NCI-H146 treated with DMSO at 0.1 percent for 48 hours (cell line): ENCODE measurements around the gene PLVAP.

Experiments used
- DNase-seq: peaks from one replicate; lab custom pipeline; 2025; ENCODE audit not compliant: unreplicated experiment; lab: John Stamatoyannopoulos, UW

Gene PLVAP, protein sequence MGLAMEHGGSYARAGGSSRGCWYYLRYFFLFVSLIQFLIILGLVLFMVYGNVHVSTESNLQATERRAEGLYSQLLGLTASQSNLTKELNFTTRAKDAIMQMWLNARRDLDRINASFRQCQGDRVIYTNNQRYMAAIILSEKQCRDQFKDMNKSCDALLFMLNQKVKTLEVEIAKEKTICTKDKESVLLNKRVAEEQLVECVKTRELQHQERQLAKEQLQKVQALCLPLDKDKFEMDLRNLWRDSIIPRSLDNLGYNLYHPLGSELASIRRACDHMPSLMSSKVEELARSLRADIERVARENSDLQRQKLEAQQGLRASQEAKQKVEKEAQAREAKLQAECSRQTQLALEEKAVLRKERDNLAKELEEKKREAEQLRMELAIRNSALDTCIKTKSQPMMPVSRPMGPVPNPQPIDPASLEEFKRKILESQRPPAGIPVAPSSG

DNA sequence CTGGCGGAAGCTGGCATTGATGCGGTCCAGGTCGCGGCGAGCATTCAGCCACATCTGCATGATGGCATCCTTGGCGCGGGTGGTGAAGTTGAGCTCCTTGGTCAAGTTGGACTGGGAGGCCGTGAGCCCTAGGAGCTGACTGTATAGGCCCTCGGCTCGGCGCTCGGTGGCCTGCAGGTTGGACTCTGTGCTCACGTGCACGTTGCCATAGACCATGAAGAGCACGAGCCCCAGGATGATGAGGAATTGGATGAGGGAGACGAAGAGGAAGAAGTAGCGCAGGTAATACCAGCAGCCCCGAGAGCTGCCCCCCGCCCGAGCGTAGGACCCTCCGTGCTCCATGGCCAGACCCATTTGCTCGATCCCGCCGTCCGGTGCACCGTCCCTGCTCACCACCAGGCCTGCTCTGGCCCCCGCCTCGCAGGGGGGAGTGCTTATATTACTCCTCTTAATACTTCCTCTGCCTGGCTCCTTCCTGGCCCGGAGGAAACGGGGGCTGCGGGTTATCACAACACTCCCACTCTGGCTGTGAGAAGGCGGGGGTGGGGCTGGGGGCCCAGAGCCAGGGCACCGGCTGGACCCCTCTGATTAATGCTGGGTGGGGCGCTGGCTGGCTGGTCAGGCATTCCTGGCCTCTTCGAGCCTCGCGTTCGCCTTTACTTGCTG lies at the start of gene PLVAP:
Gene PLVAP (minus strand): TSS at position 408 of the 666 bp plus-strand sequence. CDS start 54 bp downstream, at position 354.
- no peak for DNase-seq

DNA sequence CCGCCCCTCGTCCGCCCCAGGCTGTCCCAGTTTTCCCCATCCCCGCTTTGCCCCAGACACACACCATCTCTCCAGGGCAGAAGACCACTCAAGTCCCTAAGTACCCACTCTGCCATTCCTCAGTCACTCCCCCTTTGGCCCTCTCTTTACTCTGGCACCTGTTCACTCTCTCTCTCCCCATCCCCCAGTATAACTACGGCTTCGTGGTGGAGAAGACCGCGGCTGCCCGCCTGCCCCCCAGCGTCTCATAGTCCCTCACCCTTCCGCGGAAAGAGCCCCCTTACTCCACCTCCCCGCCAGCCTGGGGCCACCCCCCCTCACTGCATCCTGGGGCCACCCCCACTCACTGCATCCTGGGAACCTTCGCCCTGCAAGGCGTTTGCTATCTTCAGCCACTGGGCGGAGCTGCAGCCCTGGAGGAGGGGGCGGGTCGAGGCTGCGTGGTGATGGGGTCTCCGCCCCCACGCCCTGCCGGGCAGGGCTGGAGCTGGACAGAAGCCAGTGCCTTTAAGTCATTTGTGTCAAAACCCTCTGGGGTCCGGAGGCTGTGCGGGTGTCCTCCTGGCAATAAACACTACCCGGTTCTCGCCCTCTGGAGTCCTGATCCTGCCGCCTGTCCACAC lies 47.7 kb upstream of the PLVAP start:
- no peak for DNase-seq

DNA sequence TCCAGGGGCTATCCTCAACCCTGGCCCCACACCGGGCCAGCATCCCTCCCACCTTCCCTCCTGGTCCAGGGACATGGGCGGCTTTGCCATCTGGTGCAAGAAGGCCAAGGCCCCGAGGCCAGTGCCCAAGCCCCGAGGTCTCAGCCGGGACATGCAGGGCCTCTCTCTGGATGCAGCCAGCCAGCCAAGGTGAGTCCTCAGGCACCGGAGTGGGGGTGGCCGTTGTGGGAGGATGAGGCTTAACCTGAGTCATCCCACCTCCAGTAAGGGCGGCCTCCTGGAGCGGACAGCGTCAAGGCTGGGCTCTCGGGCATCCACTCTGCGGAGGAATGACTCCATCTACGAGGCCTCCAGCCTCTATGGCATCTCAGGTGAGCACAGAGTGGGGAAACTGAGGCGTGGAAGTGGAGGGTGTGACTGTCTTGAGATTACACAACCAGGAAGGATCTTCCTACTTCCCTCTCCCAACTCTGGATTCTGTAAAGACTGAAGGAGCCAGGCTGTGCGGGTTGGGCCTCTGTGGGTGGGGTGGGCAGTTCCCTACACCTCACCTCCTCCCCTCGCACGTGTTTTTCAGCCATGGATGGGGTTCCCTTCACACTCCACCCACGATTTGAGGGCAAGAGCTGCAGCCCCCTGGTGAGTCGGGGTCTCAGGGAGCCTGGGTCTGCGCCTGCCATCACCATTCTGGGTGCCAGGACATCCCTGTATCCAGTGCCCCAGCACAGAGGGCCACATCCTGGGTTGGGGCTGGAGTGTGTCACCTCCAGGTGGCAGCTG lies 46.5 kb upstream of the PLVAP start:
- no peak for DNase-seq

DNA sequence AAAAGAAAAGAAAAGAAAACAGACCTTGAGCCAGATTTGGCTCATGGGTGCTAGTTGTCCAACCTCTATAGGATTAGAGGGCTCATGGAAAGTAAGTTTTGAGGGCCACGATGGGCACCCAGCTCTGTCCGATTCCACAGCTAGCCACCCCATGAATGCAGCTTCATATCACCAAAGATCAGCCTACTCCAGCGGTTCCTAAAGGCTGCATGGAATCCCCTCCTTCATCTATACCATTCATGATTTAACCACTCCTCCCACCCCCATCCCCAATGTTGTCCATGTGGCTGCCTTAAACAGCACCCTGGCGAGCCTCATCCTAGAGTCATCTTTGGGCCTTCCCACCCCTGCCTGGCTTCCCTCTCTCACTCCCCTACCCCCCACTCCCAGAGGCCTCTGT lies 44.8 kb upstream of the PLVAP start:
- DNase-seq = no peak

DNA sequence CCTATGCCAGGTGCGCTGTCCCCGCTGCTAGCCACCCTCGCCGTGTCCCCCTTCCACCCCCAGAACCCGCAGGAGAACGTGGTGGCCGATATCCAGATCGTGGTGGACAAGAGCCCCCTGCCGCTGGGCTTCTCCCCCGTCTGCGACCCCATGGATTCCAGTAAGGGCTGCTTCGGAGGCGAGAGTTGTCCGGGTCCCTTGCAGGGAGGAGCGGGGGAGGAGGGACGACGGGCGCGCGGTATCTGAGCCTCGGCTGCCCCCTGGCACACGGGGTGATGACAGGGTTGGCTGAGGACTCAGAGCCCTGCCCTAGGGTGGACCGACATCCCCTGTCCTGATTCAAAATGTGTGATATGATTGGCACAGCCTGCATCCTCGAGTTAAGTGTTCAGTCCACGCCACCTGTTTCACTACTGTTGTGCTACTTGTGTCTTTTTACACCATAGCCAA lies 43.4 kb upstream of the PLVAP start:
- DNase-seq = no peak

DNA sequence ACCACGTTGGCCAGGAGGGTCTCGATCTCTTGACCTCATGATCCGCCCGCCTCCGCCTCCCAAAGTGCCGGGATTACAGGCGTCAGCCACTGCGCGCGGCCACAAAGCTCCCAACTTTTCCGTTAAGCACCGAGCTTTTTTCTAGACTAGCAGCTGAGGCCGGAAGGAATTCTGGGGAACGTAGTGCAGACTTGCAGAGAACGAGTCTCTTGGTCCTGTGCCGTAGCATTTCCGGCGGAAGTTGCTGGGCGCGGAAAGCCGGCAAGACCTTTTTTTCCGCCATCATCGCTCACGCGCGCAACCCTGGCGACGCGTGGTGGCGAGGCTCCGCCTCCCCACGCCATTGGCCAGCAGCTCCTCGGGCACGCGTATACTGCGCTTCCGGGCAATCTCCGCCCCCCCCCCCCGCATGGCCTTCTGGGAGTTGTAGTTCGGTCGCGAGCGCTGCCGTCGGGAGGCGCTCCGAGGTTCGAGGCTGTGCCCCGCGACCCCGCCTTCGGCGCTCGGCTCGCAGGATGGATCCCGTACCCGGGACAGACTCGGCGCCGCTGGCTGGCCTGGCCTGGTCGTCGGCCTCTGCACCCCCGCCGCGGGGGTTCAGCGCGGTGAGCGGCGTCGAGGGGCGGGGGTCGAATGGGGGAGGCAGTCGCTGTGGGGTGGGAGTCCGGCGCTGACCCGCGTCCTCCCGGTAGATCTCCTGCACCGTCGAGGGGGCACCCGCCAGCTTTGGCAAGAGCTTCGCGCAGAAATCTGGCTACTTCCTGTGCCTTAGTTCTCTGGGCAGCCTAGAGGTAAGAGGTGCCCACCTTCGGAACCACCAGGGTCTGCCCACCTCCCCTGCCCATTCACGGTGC lies 42.7 kb upstream of the PLVAP start, which contains the start of gene MVB12A:
Gene MVB12A (plus strand): TSS at position 427 of the 854 bp plus-strand sequence. CDS start 89 bp downstream, at position 516.
- peak; percentile 96 for DNase-seq

DNA sequence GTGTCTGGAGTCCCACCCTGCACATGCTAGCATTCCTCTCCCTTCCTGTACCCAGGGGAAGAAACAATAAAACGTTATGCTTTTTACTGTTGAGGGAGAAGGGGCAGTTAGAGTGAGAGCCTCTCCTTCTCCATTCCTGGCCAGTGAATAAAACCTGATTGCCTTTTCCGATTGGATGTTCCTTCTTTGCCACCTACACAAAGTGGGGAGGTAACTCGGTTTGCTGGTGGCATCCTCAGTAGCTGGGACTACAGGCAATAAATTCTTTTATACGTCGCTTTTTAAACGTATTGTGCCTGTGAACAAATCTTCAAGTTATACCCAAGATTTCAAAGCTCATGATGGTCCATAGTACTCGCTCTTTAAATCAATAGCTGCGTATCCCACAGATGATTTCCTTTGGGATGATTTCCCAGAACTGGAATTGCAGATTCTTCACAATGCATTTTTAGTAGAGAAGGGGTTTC lies 42.0 kb upstream of the PLVAP start:
- no peak for DNase-seq

DNA sequence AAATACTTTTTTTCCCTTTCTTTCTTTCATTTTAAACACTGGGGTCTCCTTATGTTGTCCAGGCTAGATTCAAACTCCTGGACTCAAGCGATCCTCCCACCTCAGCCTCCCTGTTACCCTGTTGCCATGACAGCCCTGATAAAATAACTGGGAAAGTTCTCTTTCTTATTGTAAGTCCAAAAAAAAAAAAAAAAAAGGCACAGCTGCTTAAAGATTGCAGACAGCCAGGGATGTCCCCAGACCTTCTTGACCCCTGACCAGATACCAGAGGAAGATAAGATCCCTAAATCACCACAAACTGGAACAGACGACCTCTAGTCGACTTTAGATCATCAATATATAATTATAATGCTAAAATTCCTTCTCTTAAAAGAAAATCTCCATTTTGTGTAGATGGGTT lies 41.6 kb upstream of the PLVAP start:
- DNase-seq = no peak

DNA sequence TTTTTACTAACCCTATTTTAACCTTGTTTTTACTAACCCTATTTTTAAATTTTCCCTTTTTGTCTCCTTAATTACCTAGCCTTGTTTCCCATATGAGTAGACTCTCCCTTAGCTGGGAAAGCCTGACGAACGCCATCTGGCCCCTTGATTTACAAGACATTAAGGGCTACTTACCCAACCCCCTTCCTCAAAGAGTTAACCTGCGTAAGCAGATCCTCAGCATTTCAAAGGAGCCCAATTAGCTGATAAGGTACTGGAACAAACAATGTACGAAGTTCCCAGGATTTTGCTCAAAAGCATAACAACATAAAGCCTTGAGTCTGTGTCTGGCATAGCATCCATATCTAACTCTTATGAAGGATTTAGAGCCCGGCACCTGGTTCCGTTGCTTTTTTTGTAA lies 38.0 kb upstream of the PLVAP start:
- DNase-seq = no peak

DNA sequence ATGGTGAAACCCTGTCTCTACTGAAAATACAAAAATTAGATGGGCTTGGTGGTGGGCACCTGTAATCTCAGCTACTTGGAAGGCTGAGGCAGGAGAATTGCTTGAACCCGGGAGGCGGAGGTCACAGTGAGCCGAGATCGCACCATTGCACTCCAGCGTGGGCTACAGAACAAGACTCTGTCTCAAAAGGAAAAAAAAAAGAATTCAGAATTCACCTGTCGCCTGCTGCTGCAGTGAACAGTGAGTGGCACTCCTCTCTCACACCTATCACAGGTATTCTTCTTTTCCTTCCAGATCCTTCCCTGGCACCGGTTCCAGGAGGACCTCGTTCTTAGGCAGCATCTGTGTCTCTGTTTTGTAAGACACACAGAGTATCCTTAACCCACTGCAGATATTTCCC lies 37.0 kb upstream of the PLVAP start:
- DNase-seq = no peak

DNA sequence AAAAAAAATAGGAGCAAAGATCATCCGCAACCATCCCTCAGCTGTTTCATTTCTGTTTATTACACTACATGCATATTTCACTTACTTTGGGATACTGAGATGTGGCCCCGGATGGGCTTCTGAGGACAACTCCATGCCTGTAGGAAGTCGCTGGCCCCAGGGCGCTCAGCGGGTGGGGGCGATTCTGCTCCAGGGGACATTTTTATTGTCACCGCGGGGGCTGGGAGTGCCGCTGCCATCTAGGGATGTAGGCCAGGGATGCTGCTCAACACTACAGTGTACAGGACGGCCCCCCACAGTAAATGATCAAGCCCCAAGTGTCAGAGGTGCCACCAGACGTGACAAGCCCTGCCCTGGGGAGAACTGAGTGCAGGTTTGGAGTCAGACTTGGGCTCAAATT lies 34.7 kb upstream of the PLVAP start:
- peak; percentile 51 for DNase-seq

DNA sequence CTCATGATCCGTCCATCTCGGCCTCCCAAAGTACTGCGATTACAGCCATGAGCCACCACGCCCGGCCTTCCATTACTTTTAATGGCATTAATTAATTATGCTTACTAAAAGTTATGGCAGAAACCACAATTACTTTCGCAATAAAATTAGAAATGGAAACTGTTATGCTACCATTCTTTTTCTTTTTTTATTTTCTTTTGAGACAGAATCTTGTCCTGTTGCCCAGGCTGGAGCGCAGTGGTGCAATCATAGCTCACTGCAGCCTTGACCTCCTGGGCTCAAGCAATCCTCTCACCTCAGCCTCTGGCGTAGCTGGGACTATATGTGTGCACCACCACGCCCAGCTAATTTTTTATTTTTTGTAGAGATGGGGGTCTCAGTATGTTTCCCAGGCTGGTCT lies 32.8 kb upstream of the PLVAP start:
- no peak for DNase-seq

DNA sequence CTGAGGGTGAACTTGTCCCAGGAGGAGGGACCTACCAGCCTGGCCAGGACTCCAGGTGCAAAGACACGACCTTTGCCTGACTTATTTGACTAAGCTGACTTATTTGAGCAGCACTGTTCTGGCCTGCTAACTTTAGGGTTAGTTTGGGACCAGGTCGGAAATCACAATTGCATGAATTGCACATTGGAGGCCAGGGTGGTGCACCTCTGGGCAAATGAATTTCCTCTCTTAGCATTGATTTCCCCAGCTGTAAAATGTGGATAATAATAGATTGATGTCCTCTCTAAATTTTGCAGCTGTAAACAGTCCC lies 29.7 kb upstream of the PLVAP start:
- no peak for DNase-seq

DNA sequence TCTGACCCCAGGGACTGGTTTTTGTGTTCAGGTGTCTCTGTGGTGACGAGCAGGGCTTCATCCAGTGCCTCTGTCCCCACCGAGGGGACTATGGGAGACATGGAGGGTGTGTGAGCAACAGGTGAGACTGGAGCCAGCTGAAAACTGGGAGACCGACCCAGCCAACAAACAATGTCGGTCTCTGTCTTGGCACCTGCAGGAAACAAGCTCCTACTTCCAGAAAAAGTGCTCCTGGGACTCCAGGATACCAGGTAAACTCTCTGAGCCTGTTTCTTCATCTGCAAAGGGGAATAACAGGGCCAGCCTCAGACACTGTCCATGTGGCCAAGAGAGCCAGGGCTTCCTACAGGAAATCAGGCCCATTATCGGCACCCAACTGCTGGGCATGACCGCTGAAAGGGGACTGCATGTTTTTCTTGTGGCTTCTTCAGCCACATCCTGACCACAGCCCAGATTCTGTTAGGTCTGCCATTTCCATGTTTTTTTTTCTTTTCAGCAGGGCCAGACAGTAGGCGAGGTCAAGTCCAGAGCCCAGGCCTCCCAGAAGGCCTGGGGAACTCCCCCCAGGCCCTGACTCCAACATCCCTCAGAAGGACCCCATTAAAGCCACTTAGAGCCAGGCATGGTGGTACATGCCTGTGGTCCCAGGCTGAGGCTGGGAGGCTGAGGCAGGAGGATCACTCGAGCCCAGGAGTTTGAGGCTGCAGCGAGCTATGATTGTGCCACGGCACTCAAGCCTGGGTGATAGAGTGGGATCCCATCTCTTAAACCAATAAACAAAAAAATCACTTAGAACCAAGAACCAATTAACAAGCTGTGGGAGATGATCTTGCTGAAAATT lies 29.1 kb upstream of the PLVAP start:
- no peak for DNase-seq

DNA sequence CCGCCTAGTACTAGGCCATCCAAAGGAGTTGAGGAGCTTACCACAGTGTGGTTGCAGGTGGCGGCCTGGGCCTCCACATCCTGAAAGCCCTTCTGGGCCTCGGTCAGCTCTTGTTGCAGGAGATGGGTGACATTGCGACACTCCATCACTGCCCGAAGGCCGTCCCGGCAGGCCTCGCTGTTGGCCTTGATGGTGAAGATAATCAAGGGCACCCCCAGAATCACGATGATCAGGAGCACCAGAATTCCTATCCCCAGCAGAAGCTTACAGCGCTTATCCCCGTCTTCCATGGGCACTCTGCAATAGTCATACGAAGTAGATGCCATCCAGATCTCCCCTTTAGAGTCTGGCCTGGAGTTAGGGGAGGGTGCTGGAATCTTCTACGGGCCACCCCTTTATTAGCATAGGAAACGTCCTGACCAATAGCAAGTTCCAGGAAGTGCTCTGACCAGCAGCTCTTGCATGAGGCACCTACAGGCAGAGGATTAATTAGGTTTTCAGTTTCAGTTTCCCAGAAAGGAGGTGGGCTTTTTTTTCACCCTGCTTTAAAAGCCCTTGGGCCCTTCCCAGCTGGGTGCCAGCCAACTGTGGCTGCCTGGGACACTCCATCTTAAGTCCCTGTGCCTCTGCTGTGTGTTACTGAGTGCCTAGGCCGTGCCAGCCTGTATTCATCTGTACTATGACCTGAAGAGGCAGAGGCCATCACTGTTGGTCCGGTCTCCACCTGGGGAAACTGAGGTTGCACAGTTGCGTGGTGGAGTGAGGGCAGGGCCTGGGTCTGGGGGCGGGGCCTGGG lies 28.3 kb upstream of the PLVAP start, which contains the start of gene BST2:
Gene BST2 (minus strand): TSS at position 381 of the 796 bp plus-strand sequence. CDS start 55 bp downstream, at position 326.
- DNase-seq = no peak

DNA sequence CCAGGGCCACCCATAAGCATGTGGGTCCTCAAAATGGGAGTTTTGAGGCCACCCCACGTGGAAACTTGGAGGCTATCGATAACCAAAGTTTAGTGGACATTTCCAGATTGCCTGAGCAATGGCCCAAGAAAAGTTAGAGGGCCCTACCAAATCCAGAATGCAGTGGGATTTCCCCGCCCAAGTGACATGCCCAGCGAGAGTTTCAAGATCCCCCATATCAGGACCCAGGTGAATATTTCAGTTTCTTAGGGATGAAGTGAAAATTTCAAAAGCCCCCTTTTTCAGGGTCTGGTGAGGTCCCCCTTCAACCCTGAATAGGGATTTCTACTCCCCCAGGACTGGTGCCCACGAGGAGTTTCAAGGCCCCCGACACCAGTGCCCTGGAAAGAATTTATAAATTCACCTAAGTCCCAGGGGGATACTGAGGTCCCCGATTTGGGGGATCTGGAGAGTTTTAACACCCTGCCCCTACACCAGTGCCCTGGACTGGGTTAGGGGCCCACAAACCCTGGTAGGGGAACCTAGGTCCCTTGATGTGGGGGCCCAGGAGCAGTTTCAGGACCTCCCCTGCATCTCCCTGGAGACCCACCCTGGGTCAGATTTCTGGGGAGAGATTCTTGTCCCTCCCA lies 27.6 kb upstream of the PLVAP start:
- no peak for DNase-seq

DNA sequence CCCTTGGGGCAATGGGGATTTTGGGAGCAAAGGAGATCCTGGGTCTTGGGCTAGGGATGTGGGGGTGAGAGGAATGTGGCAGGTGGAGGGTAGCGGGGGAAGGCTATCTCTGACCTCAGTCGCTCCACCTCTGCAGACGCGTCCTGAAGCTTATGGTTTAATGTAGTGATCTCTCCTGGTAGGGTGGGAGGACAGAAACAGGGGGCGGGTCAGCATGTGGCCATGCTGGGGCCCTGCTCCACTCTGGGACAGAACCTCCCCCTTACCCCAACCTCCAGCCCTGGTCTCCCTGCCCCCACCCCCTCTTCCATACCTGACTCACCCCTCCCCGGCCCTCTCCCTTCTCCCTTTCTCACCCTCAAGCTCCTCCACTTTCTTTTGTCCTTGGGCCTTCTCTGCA lies 26.9 kb upstream of the PLVAP start:
- DNase-seq = no peak
